Endothelial cell of umbilical vein (primary cell): ENCODE data around the gene EED.
"Not testable (repeated sequence)": the region's sequence is repeated elsewhere in the genome, so short reads cannot be mapped to it uniquely, and the experiment has no call there.

Experiments
- CTCF ChIP-seq, 2 donors: IDR thresholded peaks; 1 replicate in 1 of 2; 2 replicates in 1 of 2; pipeline ENCODE4 v1.5.1; 2011; ENCODE audit warnings: low read length in 2 of 2, mild to moderate bottlenecking in 2 of 2, moderate library complexity in 2 of 2, control low read depth in 1 of 2, inconsistent platforms in 1 of 2, low read depth in 1 of 2; ENCODE audit not compliant: insufficient read depth in 1 of 2; ENCODE audit errors: extremely low read depth in 1 of 2
- EZH2 ChIP-seq: IDR thresholded peaks from 2 replicates; pipeline ENCODE4 v1.6.1; 2012; ENCODE audit warnings: borderline replicate concordance, low read depth, mild to moderate bottlenecking, moderate library complexity, low read length, inconsistent platforms; ENCODE audit not compliant: severe bottlenecking
- FOS ChIP-seq: IDR thresholded peaks from 2 replicates; pipeline ENCODE4 v1.6.1; 2011; ENCODE audit warnings: mild to moderate bottlenecking, low read length, moderate library complexity, borderline replicate concordance; ENCODE audit not compliant: insufficient read depth
- JUN ChIP-seq: IDR thresholded peaks from 2 replicates; pipeline ENCODE4 v1.6.1; 2011; ENCODE audit warnings: borderline replicate concordance, low read depth; ENCODE audit not compliant: insufficient read length, insufficient read depth
- MAX ChIP-seq: IDR thresholded peaks from 2 replicates; pipeline ENCODE4 v1.6.1; 2011; ENCODE audit not compliant: insufficient read depth, insufficient read length
- MYC ChIP-seq: IDR thresholded peaks from one replicate; pipeline ENCODE4 v1.6.1; 2011; ENCODE audit warnings: mild to moderate bottlenecking, low read depth, low read length
- POLR2A ChIP-seq: IDR thresholded peaks from 2 replicates; pipeline ENCODE4 v1.6.1; 2012; ENCODE audit warnings: low read depth, mild to moderate bottlenecking, control low read depth, low read length
- POLR2AphosphoS5 ChIP-seq: IDR thresholded peaks from 2 replicates; pipeline ENCODE4 v1.6.1; 2012; ENCODE audit warnings: low read depth, mild to moderate bottlenecking, control low read depth, low read length, moderate library complexity; ENCODE audit not compliant: insufficient read depth

GRCh38 chr11:86229039-86229330 lies 15.6 kb upstream of the EED start:
- TF ChIP-seq CTCF (IDR thresholded peaks at IDR 0.05; ENCODE audit: extremely low read depth in 1 of 2, insufficient read depth in 1 of 2, low read depth in 1 of 2, low read length in 2 of 2); POLR2AphosphoS5; POLR2A; FOS; EZH2; MYC; JUN; MAX: not testable (repeated sequence)
